Dendritic cell treated with granulocyte-macrophage colony-stimulating factor and Interleukin-4, amounts not matched to agents 40 ng/mL and 50 ng/mL, for 4 days (primary cell): ENCODE results near the gene UTP4.
A peak's percentile ranks its signal among the peaks of the same experiment; 100 is the strongest.

ENCODE experiments used
- H3K27ac Mint-ChIP-seq: one replicate; pipeline ENCODE4 v1.8.0; 2022; ENCODE audit warnings: mild to moderate bottlenecking, mixed read lengths
- H3K27me3 Mint-ChIP-seq: one replicate; pipeline ENCODE4 v1.8.0; 2022; ENCODE audit warnings: mild to moderate bottlenecking, mixed read lengths
- H3K36me3 Mint-ChIP-seq: one replicate; pipeline ENCODE4 v1.8.0; 2022; ENCODE audit warnings: low read depth, mixed read lengths
- H3K4me1 Mint-ChIP-seq: one replicate; pipeline ENCODE4 v1.8.0; 2022; ENCODE audit warnings: low read depth, mixed read lengths
- H3K4me3 Mint-ChIP-seq: one replicate; pipeline ENCODE4 v1.8.0; 2022; ENCODE audit warnings: mild to moderate bottlenecking, moderate library complexity, mixed read lengths
- H3K9me3 Mint-ChIP-seq: one replicate; pipeline ENCODE4 v1.8.0; 2022; ENCODE audit warnings: mixed read lengths
- intact Hi-C: fragments of 100-400 bp; cut with micrococcal nuclease; formaldehyde crosslinking; loops from one replicate; pipeline ENCODE4 v1.15.0; 2022

Gene UTP4

DNA sequence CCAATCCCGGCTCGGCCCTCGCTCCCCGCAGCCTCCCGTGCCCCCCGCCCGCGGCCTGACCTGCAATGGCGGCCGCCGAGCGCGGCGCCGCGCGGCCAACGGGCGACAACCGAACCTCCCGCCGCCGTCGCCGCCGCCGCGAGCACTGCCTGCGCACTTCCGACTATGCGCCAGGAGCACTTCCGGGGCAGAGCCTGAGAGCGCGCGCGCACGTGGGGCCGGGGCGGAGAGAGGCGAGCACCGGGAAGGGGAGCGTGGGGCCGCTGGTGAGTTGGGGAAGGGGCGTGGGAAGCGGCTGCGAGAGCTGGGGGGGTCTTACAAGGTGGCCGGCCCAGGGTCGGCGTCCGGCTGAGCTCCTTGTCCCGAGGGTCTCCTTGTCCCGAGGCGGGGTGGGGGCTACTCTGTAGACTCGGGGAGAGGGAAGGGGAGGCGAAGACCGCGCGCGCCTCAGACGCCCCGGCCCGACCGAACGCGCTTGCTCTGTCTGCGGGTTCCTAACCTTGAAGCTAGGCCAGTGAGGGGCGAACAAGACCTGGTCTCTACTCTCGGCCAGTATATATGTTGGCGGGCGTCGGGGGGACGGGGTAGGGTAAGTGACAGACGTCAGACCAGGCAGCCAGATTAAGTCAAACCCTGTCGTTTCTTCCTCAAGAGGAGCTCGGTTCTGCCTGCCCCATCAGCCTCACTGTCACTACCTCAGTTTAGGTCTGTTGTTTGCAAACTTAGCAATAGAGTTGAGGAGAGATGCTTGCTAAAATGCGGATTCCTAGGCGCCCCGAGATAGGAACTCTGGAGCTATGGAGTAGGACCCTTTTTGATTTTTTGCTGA, at the start of gene UTP4, which contains the start of gene CHTF8:
Gene UTP4 (plus strand): TSS at position 226 of the 829 bp plus-strand sequence. CDS start 811 bp downstream, outside the sequence.
Gene CHTF8 (minus strand): TSS at position 165 of the 829 bp plus-strand sequence. CDS start 11,130 bp downstream, outside the sequence.
- peaks cover 60% of the 10 kb centered on the region for H3K36me3 Mint-ChIP-seq
- H3K4me1 Mint-ChIP-seq, result peaks cover 47% of the 10 kb centered on the region
- intact Hi-C loops, result loop anchor here (2.0 kb wide), 1 partner anchor 178 kb away; the partner anchor contains the start of gene VPS4A
- no peaks in the 10 kb centered on the region for H3K9me3 Mint-ChIP-seq
- H3K4me3 Mint-ChIP-seq, result peak within 1 kb of the TSS; percentile 84
- no peaks in the 10 kb centered on the region for H3K27me3 Mint-ChIP-seq
- H3K27ac Mint-ChIP-seq, result peak within 1 kb of the TSS; percentile 88

DNA sequence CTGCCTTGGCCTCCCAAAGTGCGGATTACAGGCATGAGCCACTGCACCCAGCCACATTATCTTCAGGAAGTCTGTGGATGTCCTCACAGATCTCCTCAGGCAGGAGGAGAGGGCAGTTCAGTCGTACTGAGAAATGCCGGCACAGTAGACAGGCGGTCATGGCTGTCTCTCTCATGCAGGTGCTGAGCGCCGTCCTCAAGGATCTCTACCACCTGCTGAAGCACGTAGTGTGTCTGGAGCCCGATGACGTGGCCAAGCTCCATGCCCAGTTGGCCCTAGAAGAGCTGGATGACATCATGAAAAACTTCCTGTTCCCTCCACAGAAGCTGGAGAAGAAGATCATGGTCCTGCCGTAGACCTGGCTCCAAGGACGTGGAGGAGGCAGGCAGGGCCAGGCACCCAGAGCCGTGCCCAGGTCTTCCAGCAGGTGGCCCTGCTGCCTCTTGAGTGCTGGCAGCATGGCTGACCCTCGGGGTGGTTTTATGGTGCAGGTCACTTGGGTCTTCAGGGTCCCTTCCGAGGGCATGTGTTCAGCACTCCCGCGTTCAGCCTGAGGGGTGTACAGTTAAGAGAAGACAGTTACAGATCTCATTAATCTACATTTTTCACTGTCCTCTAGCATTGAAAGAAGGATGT, 49.0 kb upstream of the UTP4 start:
- Mint-ChIP-seq H3K4me3 (no peak overlapping the region), H3K36me3 (peaks cover 28% of the 10 kb centered on the region), H3K27me3 (no peaks in the 10 kb centered on the region), H3K4me1 (peaks cover 12% of the 10 kb centered on the region), H3K27ac (no peak overlapping the region), H3K9me3 (no peaks in the 10 kb centered on the region)
- intact Hi-C loops, result no loop called here

DNA sequence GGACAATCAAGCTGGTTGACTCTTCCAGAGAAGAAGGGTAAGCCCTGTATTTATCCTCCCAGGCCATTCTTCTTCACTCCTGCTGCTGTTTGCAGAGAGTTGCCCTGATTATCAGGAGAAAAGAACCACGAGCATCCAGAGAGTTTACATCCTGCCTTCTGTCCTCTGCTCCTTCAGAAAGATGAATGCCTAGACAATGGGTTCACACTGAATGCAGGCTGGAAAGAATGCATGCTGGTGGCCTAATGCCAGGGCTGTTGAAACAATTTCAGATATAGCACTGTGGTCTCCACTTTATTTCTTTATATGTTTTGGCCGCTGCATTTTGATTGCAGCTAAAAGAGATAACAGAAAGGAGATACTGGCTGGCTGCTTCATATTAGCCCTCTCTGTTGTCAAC, 48.2 kb upstream of the UTP4 start:
- H3K27me3 Mint-ChIP-seq, result no peaks in the 10 kb centered on the region
- no peaks in the 10 kb centered on the region for H3K9me3 Mint-ChIP-seq
- no peak overlapping the region for H3K27ac Mint-ChIP-seq
- H3K4me3 Mint-ChIP-seq, result no peak overlapping the region
- peaks cover 19% of the 10 kb centered on the region for H3K4me1 Mint-ChIP-seq
- peaks cover 28% of the 10 kb centered on the region for H3K36me3 Mint-ChIP-seq
- intact Hi-C loops, result no loop called here

DNA sequence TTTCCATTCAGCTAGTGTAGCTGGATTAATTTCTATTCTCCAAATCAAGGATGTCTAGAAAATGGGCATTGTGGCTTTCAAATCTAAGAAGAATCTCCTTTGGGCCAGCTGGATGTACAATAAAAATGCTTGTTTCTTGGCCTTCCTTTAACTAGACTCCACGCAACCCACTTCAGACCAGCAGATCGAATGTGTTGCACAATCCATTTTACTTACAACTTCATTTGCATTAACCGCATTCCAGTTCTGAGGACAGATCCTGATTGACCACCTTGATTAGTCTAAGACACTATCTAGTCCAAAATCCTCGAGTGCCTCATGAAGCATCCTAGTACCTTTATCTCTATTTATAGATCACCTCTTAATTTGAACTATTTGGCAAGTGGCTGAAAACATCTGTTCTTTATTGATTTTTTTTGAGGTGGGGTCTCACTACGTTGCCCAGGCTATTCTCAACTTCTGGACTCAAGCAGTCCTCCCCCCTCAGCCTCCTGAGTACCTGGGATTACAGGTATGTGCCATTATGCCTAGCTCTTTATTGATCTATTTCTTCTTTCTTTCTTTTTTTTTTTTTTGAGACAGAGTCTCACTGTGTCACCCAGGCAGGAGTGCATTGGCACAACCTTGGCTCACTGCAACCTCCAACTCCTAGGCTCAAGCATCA, 47.3 kb upstream of the UTP4 start:
- intact Hi-C loops, result no loop called here
- Mint-ChIP-seq H3K4me1 (peaks cover 25% of the 10 kb centered on the region), H3K9me3 (no peaks in the 10 kb centered on the region), H3K27ac (no peak overlapping the region), H3K36me3 (peaks cover 28% of the 10 kb centered on the region), H3K4me3 (no peak overlapping the region), H3K27me3 (no peaks in the 10 kb centered on the region)

DNA sequence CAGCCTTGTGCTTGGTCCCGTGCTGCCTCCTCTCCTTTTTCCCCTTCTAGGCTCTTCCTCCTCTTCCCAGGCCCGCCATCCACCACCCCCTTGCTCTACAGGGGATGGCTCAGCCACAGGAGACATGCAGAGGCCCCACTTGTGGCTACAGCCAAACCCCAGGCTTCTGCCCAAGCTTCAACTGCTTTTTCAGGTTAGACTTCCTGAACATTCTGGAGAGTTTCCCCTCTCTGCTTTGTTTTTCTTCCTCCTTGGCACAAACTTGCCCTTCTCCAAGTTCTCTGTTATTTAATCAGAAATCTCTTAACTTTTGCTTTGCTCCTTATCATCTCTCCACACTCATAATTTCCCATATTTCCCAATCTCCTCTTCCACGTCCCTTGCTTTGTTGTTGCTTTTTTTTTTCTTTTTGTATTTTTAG, 45.3 kb upstream of the UTP4 start:
- H3K36me3 Mint-ChIP-seq, result peaks cover 28% of the 10 kb centered on the region
- H3K27ac Mint-ChIP-seq, result peak overlapping the region; percentile 13
- H3K27me3 Mint-ChIP-seq, result no peaks in the 10 kb centered on the region
- intact Hi-C loops, result no loop called here
- H3K4me1 Mint-ChIP-seq, result peaks cover 21% of the 10 kb centered on the region
- no peaks in the 10 kb centered on the region for H3K9me3 Mint-ChIP-seq
- H3K4me3 Mint-ChIP-seq, result no peak overlapping the region

DNA sequence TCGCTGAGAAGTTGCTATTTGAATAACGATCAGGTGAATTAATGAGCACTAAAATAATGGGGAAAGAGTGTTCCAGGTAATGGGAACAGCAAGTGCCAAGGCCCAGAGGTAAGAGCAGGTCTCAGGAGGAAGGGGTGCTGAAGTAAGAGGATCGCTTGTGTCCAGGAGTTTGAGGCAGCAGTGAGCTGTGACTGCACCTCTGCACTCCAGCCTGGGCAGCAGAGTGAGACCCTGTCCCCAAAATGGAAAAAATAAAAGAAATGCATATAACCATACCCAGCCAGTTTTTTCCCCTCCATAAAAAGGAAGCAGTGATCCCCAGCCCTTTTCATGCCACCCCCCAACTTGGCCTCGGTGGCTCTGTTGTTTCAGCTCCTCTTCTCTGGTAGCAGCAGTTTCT, 43.8 kb upstream of the UTP4 start:
- Mint-ChIP-seq H3K36me3 (peaks cover 17% of the 10 kb centered on the region), H3K27me3 (no peaks in the 10 kb centered on the region), H3K27ac (no peak overlapping the region), H3K4me3 (no peak overlapping the region), H3K4me1 (peaks cover 21% of the 10 kb centered on the region), H3K9me3 (no peaks in the 10 kb centered on the region)
- intact Hi-C loops, result no loop called here

DNA sequence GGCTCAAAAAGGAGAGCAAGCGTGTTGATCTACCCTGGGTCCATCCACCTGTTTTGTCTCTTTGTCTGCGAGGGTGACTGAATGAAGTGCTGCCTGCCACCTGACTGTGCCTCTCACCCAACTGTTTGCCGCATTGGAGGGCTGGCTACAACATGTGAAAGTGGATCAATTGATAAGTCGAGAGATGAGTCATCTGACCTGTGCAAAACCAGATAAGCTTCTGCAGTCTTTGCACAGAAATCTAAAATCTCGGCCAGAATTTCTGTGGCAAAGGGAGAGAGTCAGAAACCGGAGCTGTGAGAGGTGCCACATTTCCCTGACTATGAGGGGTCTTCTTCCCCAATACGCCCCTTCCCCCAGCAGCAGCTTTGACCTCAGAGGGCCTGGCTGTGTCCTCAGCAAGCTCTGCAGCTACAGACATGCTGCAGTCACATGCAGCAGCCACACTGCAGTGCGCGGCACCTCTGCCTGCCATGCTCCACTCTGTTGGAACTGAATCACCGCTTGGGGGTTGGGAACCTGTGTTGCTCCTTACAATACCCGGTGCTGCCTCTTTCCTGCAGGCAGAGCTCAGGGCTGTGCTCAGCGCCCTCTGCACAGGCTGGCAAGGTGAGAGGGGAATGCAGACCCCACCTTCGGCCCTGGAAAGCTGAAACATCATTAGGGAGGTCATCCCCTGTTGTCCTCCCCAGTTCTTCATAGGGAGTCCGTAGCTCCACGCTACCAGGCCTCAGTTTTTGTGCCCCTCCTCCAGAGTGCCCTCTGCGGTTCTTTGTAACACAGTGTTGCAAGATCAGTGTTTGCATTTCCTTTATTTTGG, 43.1 kb upstream of the UTP4 start:
- Mint-ChIP-seq H3K4me3 (no peak overlapping the region), H3K9me3 (no peaks in the 10 kb centered on the region), H3K27me3 (no peaks in the 10 kb centered on the region), H3K4me1 (peaks cover 21% of the 10 kb centered on the region), H3K36me3 (peaks cover 11% of the 10 kb centered on the region), H3K27ac (no peak overlapping the region)
- intact Hi-C loops, result no loop called here

DNA sequence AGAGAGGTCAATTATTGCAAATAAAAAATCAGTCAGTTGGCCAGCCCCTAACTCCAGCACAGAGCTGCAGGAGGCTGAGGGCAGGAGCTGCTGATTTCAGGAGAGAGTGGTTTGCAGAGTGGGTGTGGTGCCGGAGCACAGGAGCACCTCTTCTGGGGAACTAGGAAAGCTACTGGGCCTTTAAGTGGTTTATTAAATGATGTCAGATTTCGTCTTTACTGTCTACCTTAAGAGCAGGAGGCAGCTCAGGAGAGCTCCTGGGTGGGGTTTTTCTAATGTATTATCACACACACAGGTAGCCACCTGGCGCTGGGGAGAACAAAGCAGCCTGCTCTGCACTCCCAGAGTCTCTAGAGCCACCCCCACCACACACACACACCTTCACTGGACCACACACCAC, 38.5 kb upstream of the UTP4 start:
- intact Hi-C loops, result no loop called here
- Mint-ChIP-seq H3K36me3 (no peaks in the 10 kb centered on the region), H3K4me1 (peaks cover 16% of the 10 kb centered on the region), H3K9me3 (no peaks in the 10 kb centered on the region), H3K4me3 (no peak overlapping the region), H3K27ac (no peak overlapping the region), H3K27me3 (peaks cover 4% of the 10 kb centered on the region)

DNA sequence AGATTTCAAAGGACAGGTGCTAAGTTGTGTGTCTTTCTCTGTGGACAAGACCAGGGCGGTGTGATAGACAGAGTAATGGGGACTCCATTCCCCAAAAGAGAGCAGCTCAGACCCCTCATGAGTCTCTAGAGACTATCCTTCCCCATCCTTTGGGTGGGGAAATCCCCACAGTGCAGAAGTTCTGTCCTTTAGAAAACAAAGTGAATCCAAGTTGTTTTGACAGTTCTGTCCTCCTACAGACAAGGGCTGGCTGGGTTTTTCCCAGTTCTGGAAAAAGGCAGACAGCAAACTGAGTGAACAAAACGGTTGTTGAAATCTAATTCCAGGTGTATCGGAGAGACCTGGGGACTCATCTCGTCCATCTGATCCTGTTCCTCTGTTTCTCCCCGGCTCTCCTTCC, 37.9 kb upstream of the UTP4 start:
- intact Hi-C loops, result no loop called here
- peaks cover 11% of the 10 kb centered on the region for H3K4me1 Mint-ChIP-seq
- peak overlapping the region; percentile 42 for H3K27ac Mint-ChIP-seq
- H3K9me3 Mint-ChIP-seq, result no peaks in the 10 kb centered on the region
- no peak overlapping the region for H3K4me3 Mint-ChIP-seq
- H3K36me3 Mint-ChIP-seq, result no peaks in the 10 kb centered on the region
- peaks cover 6% of the 10 kb centered on the region for H3K27me3 Mint-ChIP-seq

DNA sequence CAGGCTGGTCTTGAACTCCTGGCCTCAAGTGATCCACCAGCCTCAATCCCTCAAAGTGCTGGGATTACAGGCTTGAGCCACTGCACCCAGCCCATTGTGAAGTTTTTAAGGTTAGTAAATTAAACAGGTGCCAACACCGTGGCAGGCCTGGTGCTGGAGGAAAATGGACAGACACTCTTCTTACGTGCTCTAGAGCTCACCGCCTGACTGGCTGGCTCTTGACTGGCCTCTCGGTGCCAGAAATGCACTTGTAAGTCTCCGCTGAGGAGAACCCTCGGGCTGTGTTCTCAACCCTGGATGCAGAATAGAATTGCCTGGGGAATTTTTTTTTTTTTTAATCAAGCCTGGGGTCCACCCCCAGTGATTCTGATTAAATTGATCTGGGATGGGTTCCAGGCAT, 37.3 kb upstream of the UTP4 start:
- H3K4me3 Mint-ChIP-seq, result no peak overlapping the region
- no peaks in the 10 kb centered on the region for H3K9me3 Mint-ChIP-seq
- intact Hi-C loops, result no loop called here
- H3K4me1 Mint-ChIP-seq, result peaks cover 6% of the 10 kb centered on the region
- H3K36me3 Mint-ChIP-seq, result no peaks in the 10 kb centered on the region
- H3K27me3 Mint-ChIP-seq, result peaks cover 10% of the 10 kb centered on the region
- H3K27ac Mint-ChIP-seq, result peak overlapping the region; percentile 42

DNA sequence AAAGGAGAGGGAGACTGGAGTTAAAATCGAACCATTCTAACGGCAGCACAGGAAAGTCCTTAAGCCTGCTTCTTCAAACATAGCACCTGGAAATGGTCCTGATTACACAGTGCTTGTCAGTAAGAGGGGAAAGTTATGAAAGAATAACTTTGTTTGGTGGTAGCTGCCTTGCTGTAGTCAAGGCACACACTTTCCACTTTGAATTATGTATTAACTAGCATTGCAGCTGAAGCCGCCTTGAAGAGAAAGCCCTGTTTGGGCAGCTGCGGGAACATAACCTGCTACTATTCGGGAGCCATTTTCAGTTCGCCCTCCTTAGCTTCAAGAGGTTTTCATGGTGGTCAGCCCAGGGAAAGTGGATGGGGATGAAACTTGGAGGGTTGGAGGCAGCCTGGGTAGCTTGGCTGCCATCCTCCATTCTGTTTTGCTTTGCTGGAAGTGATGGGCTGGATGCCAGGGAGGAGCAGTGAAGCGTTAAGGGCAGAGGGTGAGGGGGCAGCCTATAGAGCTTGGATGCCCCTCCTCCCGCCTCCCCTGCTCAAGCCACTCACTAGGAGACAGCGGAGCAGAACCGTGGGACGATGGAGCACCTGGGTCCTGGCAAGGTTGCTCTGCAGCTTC, 32.3 kb upstream of the UTP4 start:
- intact Hi-C loops, result no loop called here
- Mint-ChIP-seq H3K4me3 (no peak overlapping the region), H3K27ac (no peak overlapping the region), H3K36me3 (no peaks in the 10 kb centered on the region), H3K4me1 (no peaks in the 10 kb centered on the region), H3K9me3 (no peaks in the 10 kb centered on the region), H3K27me3 (peaks cover 38% of the 10 kb centered on the region)

DNA sequence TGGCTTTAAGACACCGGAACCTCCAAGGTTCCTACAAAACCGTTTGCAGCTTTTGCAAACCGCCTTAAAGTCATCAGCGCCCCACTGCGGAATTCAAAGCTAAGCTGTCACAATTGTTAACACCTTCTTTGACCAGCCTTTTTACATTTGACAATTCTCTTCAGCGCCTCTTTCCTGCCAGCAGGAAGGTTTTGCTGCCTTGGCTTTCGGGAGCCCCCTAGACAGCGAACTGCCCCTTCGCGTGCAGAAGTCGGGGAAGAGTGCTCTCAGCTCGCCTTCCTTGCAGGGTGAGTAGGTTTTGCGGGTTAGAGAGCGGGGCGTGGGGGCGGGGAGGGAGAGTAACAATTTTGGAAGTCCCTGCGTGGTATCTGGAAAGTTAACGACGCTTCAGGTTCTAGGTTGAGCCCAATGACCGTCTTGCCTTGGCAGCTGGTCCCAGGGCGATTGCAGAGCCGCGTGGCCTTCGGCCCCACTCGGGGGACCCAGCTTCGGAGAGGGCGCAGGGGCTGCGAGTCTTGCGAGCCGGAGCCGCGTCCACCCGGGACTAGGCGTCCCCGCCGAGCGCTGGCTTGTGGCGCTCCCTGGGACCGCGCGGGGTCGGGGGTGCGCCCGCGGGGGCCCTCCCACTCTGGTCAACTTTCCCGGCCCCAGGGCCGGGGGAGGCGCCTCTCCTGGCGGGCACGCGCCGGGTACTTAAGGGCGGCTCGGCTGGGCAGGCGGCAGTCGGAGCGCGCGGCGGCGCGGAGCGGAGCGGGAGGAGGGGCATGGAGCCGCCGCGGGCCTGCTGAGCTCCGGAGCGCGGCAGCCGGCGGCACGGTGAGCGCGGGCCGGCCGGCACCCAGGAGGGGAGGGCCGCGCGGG, 26.7 kb upstream of the UTP4 start, which contains the start of gene HAS3:
Gene HAS3 (plus strand): TSS at position 153 of the 861 bp plus-strand sequence. CDS start 3,743 bp downstream, outside the sequence.
- Mint-ChIP-seq H3K27ac (peak within 1 kb of the TSS; percentile 28), H3K36me3 (peaks cover 18% of the 10 kb centered on the region)

More for the DNA sequence above, 26.7 kb upstream of the UTP4 start, which contains the start of gene HAS3:
- no peaks in the 10 kb centered on the region for H3K9me3 Mint-ChIP-seq
- intact Hi-C loops, result no loop called here
- H3K4me3 Mint-ChIP-seq, result peak within 1 kb of the TSS; percentile 70
- H3K27me3 Mint-ChIP-seq, result peaks cover 72% of the 10 kb centered on the region
- H3K4me1 Mint-ChIP-seq, result peaks cover 25% of the 10 kb centered on the region
